HepG2 (cell line): Measurements from ENCODE around the gene ERLIN1. TPM values are rescaled to one million over a fixed set of nuclear protein-coding genes. Genes with fewer than 3 reads are reported as not detected.

Experiments used
- GATAD2A ChIP-seq: IDR thresholded peaks from 2 replicates; pipeline ENCODE4 v1.6.1; 2016
- HHEX ChIP-seq: IDR thresholded peaks from 2 replicates; pipeline ENCODE4 v1.6.1; 2016; ENCODE audit warnings: control low read depth
- KAT7 ChIP-seq: IDR thresholded peaks from 2 replicates; pipeline ENCODE4 v1.6.1; 2018; ENCODE audit warnings: borderline replicate concordance, missing compliant biosample characterization
- PCBP2 ChIP-seq: fragments of 200-400 bp; formaldehyde crosslinking; optimal IDR thresholded peaks from 2 replicates; pipeline ENCODE3; 2018; ENCODE audit warnings: low read length, low read depth; ENCODE audit not compliant: poor library complexity, severe bottlenecking
- RAD21 ChIP-seq: fragments of 450-650 bp; formaldehyde crosslinking; IDR thresholded peaks from 2 replicates; pipeline ENCODE4 v1.5.0; 2020; ENCODE audit warnings: mild to moderate bottlenecking
- REL ChIP-seq: sonication (generic); formaldehyde crosslinking; conservative IDR thresholded peaks from 2 replicates; pipeline ENCODE4 v1.8.0; 2022; ENCODE audit warnings: mild to moderate bottlenecking, missing genetic modification reagents, moderate library complexity
- RERE ChIP-seq: IDR thresholded peaks from 2 replicates; pipeline ENCODE4 v1.6.1; 2016; ENCODE audit warnings: low read depth, missing genetic modification reagents, missing compliant biosample characterization
- SKI ChIP-seq: fragments of 450-650 bp; IDR thresholded peaks from one replicate; pipeline ENCODE4 v1.6.1; 2018; ENCODE audit warnings: mild to moderate bottlenecking; ENCODE audit not compliant: partially characterized antibody
- TEAD3 ChIP-seq: optimal IDR thresholded peaks from 2 replicates; pipeline ENCODE3; 2016; ENCODE audit warnings: borderline replicate concordance
- ZBTB3 ChIP-seq: sonication (generic); formaldehyde crosslinking; IDR thresholded peaks from 2 replicates; pipeline ENCODE4 v1.4.0; 2020; ENCODE audit warnings: low read depth, mild to moderate bottlenecking, moderate library complexity, missing genetic modification reagents, borderline replicate concordance
- ZMAT5 ChIP-seq: sonication (generic); formaldehyde crosslinking; IDR thresholded peaks from 2 replicates; pipeline ENCODE4 v1.5.0; 2020; ENCODE audit warnings: mild to moderate bottlenecking, low read depth, missing genetic modification reagents, borderline replicate concordance
- ZNF101 ChIP-seq: sonication (generic); formaldehyde crosslinking; IDR thresholded peaks from 2 replicates; pipeline ENCODE4 v1.4.0; 2020; ENCODE audit warnings: mild to moderate bottlenecking, low read depth, missing genetic modification reagents, borderline replicate concordance
- ZNF205 ChIP-seq: IDR thresholded peaks from 2 replicates; pipeline ENCODE4 v1.6.1; 2018; ENCODE audit warnings: missing biosample characterization, missing genetic modification reagents
- ZNF230 ChIP-seq: sonication (generic); formaldehyde crosslinking; IDR thresholded peaks from 2 replicates; pipeline ENCODE4 v1.4.0; 2020; ENCODE audit warnings: mild to moderate bottlenecking, missing genetic modification reagents
- ZNF235 ChIP-seq: sonication (generic); formaldehyde crosslinking; IDR thresholded peaks from 2 replicates; pipeline ENCODE4 v1.8.1; 2023; ENCODE audit warnings: mild to moderate bottlenecking, missing genetic modification reagents, borderline replicate concordance
- ZNF512 ChIP-seq: sonication (generic); formaldehyde crosslinking; IDR thresholded peaks from 2 replicates; pipeline ENCODE4 v1.4.0; 2020; ENCODE audit warnings: mild to moderate bottlenecking, missing genetic modification reagents
- ZNF652 ChIP-seq: IDR thresholded peaks from 2 replicates; pipeline ENCODE4 v1.6.1; 2016; ENCODE audit warnings: low read depth, borderline replicate concordance
- ZNF761 ChIP-seq: sonication (generic); formaldehyde crosslinking; conservative IDR thresholded peaks from 2 replicates; pipeline ENCODE4 v1.4.0; 2020; ENCODE audit warnings: mild to moderate bottlenecking, missing genetic modification reagents
- ZNF891 ChIP-seq: sonication (generic); formaldehyde crosslinking; IDR thresholded peaks from 2 replicates; pipeline ENCODE4 v1.5.0; 2020; ENCODE audit warnings: mild to moderate bottlenecking, missing genetic modification reagents
- ZXDC ChIP-seq: sonication (generic); formaldehyde crosslinking; IDR thresholded peaks from 2 replicates; pipeline ENCODE4 v1.5.0; 2020; ENCODE audit warnings: mild to moderate bottlenecking, missing genetic modification reagents
- polyA plus RNA-seq, 8 experiments: library from polyadenylated mRNA; depleted of rRNA in 3 of 8; stranded (reverse) in 7 of 8; unstranded in 1 of 8; fragments of >200 nt; fragmentation: Illumina TruSeq in 4 of 8; extraction: Trizol in 4 of 8; gene quantifications; 2 replicates each; pipeline versions ENCODE4 v1.2.1 to v1.2.3, GENCODE V29; 2011 to 2016; ENCODE audit warnings: low read depth in 4 of 8, missing spikeins in 1 of 8, mixed read lengths in 1 of 8; ENCODE audit not compliant: insufficient read depth in 1 of 8
- total RNA-seq, 5 experiments: library from RNA; depleted of rRNA; stranded (reverse); fragments of >200 nt; fragmentation: Illumina TruSeq; extraction: Trizol; gene quantifications; 2 replicates each; pipeline ENCODE4 v1.2.3, GENCODE V29; 2016; ENCODE audit warnings: low read depth in 1 of 5

ERLIN1 gene
- total and polyA plus RNA-seq, 2 of the 13 experiments (the other 11 are each of a cell fraction or from before 2014, with no cell fraction given), result 56.8 to 69.3 TPM

- TF ChIP-seq ZNF512 (no peak), ZNF230 (0 out of 2 replicates have a peak, but pooled peaks have one; percentile 29), TEAD3 (CRISPR knock-in tag) (peak; percentile 86), ZMAT5 (no peak), GATAD2A (CRISPR knock-in tag) (peak; percentile 98), KAT7 (CRISPR knock-in tag) (no peak), RERE (CRISPR knock-in tag) (peak; percentile 95), SKI (peak; percentile 86), ZNF761 (peak; percentile 85), PCBP2 (no peak), ZNF235 (no peak), ZBTB3 (peak; percentile 57), HHEX (CRISPR knock-in tag) (peak; percentile 88), ZNF205 (peak; percentile 87), ZXDC (no peak), RAD21 (CRISPR knock-in tag) (no peak), ZNF101 (CRISPR knock-in tag) (no peak), REL (CRISPR knock-in tag) (no peak), ZNF652 (CRISPR knock-in tag) (peak; percentile 53; the same call in 1 of the 2 replicates), ZNF891 (CRISPR knock-in tag) (no peak)
Observed at GRCh38 chr10:100101192-100102076, 84.4 kb downstream of the ERLIN1 start (continued).
